ENCODE data around the gene DSCAM.

Gene DSCAM

DNA sequence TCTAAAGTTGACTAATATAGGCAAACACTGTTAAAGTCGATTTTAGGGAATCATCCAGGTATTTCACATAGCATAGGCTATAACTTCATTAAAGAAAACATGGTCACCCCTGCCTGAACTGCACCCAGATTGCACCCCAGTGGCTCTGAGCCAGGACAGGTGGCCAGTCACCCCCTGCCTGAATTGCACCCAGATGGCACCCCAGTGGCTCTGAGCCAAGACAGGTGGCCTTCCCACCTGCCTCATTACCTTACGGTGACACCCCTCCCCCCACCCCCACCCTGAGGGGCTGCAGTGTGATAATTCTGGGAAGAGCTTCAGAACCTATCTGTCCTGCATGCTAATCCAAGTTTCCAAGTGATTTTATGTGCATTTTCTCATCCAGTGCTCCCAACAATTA lies 78.9 kb downstream of the DSCAM start:
- no peak for DNase-seq (ENCODE audit: low spot score)

DNA sequence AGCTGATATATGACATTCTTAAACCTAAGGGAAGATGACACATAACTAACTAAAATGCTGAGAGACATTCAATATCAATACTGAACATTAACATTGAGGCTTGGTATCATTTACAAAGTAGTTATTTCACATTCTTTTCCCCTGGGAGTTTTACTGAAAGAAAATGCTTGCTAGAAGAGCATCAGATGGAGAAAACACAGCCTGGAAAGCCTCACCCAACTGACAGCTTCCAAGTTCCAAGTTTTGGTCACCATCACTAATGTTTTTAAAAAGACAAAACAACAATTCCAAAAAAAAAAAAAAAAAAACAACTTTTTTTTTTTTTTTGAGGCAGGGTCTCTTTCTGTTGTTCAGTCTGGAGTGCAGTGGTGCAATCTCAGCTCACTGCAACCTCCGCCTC lies 80.6 kb downstream of the DSCAM start:
- DNase-seq (ENCODE audit: low spot score), result no peak

DNA sequence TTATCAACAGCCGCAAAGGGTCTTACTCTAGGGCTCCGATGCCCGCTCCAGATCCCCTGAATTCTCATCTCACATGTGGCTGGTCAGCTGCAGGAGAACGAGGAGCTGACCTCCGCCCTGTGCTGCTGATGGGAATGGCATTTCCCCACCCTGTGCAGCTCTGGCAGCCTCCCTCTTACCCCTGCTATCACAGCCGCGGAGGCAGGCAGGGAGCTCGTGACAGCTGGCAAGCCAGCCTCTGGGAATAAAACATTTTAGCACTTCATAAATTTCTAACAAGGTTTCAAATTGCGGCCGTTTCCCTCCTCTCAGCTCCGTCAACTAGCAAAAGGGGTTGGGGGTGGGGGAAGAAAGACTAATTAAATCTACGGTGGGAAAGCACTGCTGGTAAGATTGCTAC lies 81.1 kb downstream of the DSCAM start:
- DNase-seq (ENCODE audit: low spot score), result no peak

DNA sequence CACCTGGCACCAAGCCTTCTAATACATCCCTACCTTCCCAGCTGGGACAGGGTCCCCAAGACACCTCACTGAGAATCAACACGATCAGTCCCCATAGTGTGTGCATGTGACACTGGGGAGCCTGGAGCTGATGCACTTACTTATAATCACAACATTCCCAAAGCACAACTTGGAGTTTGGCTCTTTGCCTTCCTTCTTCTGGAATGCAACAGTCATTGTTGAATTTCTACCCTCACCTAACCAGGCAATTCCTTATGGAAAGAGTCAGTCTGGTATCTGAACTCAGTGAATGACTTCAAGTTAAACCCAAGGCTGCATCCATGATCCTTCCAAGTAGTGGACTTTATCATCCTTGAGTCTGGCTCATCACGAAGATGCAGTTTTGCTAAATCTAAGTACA lies 86.1 kb downstream of the DSCAM start:
- DNase-seq (ENCODE audit: low spot score), result no peak

DNA sequence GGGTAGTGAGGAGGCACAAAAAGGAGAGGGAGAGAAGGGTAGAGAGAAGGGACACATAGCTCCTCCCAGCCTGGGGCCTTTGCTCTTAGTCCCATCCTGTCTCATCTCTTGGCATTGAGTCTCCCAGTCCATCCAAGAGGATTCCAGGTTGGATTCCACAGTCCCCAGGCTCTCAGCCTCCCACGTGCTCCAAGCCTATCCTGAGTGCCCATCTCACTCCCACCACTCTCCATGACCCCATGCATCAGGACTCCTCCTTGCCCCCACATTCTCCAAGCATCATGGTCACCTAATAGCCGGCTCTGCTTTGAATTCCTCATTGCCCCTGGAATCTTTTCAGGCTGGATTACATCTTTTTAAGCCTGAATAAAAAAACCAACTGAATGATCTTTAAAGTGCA lies 87.9 kb downstream of the DSCAM start:
- no peak for DNase-seq (ENCODE audit: low spot score)

DNA sequence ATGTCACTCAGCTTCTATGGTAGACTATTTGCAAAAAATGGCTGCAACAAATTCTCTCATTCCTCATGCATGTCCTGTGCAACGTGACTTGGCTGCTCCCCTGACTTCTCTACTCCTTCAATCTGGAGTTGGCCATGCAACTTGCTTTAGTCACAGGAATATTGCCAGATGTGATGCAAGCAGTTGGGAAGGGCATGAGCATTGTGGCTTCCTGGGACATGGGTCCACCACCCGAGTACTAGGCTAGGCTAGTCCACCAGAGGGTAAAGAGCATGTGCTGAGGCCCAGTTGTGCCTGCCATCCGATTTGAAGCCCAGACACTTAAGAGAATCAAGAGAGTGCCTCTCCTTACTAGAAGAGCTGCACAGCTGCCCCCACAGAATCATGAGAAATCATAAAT lies 89.6 kb downstream of the DSCAM start:
- no peak for DNase-seq (ENCODE audit: low spot score)

DNA sequence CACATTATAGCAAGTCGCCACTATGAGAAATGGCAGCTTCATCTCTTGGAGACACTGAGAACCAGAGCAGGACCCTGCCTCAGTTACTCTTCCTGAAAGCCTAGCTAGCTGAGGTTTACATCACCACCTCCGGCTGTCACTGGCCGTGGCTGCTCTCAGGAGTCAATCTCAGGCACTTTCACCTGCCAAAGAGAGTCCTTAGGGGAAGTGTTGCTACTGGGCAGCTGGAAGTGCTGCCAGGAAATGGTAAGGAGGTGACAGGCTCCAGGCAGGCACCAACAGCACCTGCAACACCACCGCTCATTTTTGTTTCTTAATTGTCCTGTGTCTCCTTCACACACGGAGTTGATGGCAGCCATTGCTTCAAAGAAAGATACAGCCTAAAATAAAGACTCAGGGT lies 92.5 kb downstream of the DSCAM start:
- no peak for DNase-seq (ENCODE audit: low spot score)

DNA sequence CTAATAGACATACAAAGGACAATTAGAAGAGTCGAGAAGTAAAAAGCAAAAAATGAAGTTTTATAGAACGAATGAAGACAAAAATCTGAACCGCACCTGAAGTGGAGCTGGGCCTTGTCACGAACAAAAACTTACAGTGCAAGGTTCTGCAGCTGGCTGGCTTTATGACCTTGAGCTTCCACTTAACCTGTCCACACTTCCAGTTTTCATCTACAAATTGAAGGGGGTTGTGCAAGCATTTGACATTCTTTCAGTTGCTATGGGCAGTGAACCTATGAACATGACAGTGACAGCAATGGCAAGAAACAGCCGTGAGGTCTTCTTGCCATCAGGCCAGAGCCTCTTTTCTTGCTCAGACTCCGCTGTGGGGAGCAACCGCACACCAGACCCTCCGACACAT lies 93.2 kb downstream of the DSCAM start:
- DNase-seq (ENCODE audit: low spot score), result no peak

DNA sequence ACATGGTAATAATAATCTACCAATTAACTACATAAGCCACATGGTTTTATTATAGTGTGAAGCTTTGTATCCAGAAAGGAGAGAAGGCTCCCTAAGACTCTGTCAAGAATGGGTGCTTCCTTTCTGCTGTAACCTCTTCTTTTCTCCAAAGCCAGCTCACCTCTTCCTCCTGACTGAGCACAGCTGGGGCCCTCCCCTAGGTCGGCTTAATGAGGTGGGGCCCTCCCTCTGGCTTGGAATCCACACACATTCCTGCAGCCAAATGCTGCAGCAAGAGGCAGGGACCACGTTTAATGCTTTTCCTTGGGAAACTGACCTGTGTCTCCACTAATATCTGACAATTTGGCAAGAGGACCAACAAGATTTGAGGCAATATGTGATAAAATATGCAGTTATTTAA lies 94.8 kb downstream of the DSCAM start:
- peak; percentile 26 for DNase-seq (ENCODE audit: low spot score)

DNA sequence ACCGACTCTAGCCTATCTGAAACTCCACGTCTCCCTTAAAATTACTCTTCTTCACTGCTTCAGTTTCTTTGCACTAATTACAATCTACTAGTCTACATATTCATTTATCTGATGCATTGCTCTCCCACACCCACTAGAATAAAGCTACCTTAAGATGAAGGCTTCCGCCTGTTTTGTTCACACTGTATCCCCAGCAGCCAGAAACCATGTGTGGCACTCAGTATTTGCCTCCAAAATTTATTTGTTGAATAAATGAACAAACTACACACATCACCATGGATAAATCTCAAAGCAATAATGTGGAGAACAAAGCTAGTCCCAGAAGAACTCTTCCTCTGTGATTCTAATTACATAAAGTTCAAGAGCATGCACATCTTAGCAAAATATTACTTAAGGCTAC lies 95.7 kb downstream of the DSCAM start:
- no peak for DNase-seq (ENCODE audit: low spot score)

DNA sequence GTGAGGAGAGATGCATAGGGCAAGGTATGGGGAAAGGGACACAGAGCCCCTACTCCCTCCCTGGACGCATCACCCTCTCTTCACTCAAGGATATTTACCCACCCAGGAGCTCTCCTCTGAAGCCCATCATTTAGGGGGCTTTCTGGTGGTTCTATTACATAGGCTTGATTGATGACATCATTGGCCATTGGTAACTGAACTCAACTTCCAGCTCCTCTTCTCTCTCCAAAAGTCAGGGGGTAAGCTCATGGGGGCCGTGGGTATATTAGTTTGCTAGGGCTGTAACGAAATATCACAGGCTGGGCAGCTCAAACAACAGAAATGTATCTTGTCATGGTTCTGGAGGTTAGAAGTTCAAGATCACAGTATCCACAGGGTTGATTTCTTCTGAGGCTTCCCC lies 110.8 kb downstream of the DSCAM start:
- DNase-seq (ENCODE audit: low spot score), result no peak

DNA sequence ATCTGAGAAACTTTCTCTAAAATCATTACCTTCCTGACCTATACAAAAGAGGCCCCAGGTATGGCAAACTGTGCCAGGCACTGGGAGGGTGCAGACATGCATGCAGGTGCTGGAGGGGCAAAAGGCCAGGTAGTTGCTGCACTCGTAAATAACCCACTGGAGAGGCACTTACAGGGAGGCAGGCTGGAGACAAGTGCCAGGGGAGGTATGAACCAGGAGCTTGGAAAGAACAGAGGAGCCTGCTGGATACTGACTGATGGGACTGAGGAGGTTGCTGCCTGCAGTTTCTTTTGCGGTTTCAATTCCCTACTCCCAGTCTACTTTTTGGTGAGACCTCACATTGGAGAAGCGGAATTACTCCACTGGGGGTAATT lies 113.9 kb downstream of the DSCAM start:
- DNase-seq (ENCODE audit: low spot score), result no peak

DNA sequence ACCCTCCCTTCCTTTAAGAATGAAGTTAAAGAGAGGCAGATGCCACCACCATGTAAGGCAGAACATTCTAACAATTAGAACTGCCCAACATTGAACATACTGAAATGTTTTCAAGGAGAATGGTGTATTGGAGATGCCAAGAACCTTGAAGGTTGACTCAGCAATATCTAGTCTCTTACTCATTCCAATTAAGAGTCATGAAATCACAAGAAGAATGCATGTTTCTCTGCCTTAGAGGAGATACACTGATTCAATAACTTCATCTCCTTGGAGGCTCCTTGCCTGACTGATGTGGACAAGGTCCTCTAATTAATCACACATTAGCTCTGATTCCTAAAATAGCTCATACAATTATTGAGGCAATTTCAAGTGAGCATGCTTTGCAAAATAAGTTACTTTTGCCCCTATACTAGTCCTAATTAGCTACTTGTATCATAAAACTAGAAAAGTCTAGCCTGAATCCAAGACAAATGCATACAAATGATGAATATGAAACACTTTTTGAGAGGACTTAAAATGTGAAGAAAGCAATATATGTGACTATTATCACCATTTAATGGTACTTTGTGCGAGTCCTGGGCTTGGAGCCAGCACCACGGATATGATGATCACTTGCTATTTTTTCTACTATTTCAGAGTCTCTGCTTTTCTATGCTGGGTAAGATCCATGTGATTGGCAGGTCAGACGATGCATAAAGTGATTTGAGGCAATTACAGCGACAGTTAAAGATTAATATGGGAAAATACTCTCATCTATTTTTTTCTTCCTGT lies 114.5 kb downstream of the DSCAM start:
- DNase-seq (ENCODE audit: low spot score), result no peak

DNA sequence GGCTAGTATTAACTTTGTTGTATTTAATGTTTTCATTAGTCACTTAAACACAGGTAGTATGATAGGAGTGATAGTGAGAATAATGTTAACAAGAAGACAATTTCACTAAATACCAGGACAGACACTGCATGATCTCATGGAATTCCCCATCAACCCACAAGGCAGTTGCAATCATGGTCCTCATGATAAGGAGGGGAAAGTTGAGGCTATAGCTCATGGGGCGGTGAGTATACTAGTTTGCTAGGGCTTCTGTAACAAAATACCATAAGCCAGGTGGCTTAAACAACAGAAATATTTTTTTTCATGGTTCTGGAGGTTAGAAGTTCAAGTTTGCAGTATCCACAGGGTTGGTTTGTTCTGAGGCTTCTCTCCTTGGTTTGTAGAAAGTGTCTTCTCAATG lies 115.8 kb downstream of the DSCAM start:
- no peak for DNase-seq (ENCODE audit: low spot score)

DNA sequence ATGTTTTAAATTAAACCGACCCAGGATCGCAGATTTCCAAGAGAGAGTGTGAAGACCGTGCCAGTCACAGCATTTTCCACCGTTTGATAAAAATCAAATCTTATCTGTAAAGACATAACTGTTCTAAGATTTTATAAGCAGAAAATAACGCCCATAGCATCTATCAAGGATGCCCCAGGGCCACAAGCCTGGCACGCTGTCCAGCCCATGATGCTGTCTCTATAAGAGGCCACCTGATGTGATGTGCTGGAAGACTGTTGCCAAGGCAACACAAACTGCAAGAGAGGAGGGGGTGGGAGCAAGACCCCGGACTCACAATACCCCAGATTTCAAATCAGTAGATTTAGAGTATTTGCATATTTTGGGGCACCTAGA lies 116.5 kb downstream of the DSCAM start:
- no peak for DNase-seq (ENCODE audit: low spot score)

DNA sequence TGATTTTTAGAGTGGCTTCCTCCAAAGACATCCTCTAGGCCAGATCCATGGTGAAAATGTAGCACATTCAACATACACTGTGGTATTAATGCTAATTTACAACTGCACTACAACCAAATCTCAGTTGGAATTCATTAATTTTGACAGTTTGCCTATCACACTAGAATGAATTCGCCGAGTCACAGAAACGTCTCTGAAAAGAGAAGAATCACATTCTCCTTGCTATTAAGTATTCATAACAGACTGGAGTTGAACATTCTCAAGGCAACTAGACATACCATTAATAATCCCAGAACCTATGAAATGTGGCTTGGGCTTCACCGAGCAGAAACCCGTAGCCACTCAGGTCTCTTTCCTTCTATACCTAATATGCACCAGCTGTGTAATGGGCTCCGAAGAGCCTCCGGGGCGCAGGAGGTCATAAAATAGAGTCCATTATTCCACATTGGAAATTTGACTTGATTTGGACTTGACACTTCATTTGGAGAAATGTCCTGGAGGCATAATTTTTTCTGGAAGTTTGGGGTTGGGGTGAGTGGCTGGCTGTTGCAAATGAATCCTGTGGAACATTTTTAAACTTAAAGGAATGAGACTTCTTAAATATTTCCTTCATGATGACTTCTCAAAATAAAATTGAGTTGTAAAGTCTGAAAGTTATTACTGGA lies 117.1 kb downstream of the DSCAM start:
- no peak for DNase-seq (ENCODE audit: low spot score)

DNA sequence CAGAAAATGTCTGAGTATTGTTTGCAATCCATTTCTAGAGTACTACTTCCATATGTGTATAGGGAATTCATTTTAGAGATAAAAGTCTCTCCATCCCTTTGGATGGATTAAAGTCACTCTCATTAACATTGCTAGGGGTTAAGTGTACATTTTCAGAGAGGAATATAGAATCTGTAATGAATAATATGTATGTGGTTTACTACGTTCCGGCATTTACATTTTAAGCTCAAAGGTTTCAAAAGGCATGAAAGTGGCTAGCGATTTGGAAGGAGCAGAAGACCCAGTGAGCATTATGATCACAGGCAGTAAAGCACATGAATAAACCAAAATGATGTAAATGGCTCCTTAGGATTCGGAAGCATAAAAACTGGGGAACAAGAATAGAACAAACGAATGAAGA lies 123.0 kb downstream of the DSCAM start:
- DNase-seq (ENCODE audit: low spot score), result no peak

DNA sequence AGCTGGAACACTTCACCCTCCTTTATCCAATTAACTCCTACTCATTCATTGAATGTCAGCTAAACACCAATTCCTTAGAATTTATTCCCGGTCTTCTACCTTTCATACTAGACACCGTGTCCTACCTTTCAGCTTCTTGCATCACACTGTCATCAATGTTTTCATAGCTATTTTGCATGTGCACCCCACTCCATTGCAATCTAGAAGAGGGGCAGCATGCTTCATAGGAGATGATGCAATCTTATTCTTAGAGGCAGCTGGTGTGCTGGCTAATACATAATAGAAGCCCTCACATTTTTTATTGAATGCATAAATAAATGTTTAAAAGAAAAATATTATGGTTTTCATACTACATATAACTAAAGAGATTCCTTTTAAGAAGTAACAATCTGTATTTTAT lies 123.6 kb downstream of the DSCAM start:
- DNase-seq (ENCODE audit: low spot score), result no peak

DNA sequence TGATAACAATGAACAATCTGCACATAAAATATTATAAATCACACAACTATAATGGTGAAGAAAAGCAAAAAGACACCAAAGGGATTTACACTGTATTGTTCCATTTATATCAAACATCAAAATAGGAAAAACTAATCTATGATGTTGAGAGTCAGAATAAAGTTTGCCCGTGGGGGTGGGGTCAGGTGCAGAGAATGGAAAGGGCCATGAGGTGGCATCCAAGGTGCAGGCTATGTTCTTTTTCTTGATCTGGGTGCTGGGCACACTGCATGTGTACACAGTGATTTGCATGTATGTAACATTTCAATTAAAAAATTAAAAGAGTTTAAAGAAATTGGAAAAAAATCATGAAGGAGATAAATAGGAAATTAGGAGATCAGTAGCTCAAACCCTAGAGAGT lies 127.3 kb downstream of the DSCAM start:
- DNase-seq (ENCODE audit: low spot score), result no peak

DNA sequence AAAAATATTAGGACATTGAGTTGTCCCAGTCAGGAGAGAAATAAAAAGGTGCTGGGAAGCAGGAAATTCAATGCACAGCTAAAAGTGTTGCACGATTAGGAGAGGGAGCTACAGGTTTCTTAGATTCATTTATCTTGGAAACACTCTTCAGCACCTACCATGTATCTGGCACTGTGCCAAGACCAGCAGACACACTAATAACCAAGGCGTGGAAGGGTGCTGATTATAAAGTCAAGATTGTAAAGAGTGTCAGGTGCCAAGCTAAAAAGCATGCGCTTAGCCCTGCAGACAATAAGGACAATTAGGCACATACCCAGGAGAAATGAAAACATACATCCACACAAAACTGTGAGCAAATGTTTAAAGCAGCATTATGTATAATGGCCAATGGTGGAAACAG lies 129.9 kb downstream of the DSCAM start:
- DNase-seq (ENCODE audit: low spot score), result no peak

DNA sequence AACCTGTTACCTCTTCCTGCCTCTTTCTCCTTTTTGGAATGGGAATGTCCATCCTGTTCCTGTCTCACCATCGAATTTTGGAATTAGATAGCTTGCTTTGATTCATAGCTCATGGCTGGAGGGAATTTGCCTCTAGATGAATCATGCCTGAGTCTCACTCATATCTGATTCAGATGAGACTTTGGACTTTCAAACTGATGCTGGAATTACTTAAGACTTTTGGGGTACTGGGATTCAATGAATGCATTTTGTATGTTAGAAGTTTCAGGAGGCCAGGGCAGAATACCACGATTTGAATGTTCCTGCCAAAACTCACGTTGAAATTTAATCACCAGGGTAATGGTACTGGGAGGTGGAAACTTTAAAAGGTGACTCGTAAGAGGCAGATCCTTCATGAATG lies 132.4 kb downstream of the DSCAM start:
- no peak for DNase-seq (ENCODE audit: low spot score)

DNA sequence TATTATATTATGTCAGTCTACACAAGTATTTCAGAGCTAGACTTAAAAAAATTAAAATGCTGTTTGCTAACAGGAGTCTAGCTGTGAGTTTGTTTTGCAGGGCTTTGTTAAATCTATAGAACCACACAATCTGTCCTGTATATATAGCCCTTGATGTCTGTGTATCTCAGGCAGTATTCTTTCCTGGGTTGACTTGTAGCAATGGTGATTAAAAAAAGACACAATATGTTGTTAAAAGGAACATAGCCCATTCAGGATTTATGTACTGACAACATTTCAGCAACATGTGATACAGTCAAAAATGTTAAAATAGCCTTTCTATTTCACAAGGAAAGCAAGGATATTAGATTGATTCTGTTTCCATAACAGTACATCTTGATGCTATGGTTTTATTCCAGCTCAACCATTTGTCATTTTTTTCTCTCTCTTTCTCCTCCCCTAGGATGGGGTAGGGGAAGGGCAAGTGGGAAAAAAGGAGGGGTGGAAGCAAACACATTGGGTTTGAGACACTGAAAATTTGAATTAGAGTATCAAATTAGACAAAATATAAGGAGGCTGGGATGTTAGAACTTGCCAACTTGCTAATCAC lies 139.2 kb downstream of the DSCAM start:
- no peak for DNase-seq (ENCODE audit: low spot score)

DNA sequence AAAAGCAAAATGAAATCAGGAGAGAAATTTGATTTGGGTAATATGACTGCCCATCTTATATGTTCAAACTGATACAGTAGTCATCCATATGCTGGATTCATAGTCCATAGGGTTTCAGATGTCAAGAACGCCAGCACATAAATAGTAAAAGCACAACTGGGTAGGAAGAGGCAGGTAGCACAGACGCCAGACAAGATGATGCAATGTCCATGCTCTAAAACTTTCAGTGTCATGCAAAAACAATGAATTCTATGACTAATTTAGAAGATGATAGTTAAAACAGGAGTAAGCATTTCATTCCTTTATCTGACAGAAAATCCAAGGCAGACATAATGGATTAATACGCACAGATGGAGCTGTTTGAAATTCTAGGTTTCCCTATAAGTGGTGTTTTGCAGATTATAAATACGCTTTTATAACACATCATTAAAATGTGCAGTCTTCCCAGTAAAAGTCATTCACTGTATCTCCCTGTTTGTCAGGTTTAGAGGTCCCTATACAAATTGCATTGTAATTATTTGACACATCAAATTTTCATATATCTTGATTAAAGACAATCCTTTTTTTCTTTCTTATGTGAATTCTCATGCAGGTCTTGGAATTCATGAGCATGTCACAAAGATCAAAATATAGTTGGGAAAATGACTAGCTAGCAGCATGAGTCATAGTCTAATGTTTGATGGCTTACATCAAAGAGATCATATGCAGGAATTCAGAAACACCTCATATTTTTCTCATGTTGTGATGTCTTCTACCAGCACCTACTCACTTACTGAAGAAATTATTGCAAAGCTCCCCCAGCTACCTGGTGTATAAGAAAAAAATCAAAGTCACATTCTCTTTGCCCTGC lies 139.9 kb downstream of the DSCAM start:
- no peak for DNase-seq (ENCODE audit: low spot score)

All from iPS-NIHi11 (cell line).